Measurements from ENCODE around the gene DNAH3.

- TF ChIP-seq CTCF (IDR thresholded peaks at IDR 0.05) (no peak), USF2 (CRISPR knock-in tag; IDR thresholded peaks at IDR 0.05) (no peak), IRF2 (CRISPR knock-in tag; IDR thresholded peaks at IDR 0.05; ENCODE audit: borderline replicate concordance, low read depth) (no peak), ZBTB21 (CRISPR knock-in tag; IDR thresholded peaks at IDR 0.05; ENCODE audit: borderline replicate concordance) (no peak), NR3C1 (CRISPR knock-in tag; conservative IDR thresholded peaks at IDR 0.05; ENCODE audit: low read depth) (no peak), TCF7 (CRISPR knock-in tag; IDR thresholded peaks at IDR 0.05; ENCODE audit: low read depth) (no peak), AFF4 (CRISPR knock-in tag; IDR thresholded peaks at IDR 0.05; ENCODE audit: borderline replicate concordance) (no peak), ZBTB43 (CRISPR knock-in tag; IDR thresholded peaks at IDR 0.05) (no peak)
Observed at GRCh38 chr16:21037168-21037567, 113.5 kb downstream of the DNAH3 start.
